HG03064 (cell line): ENCODE measurements around the gene RTL1.

Experiments used
- ATAC-seq: cut with Tn5 transposase; IDR thresholded peaks from one replicate; pipeline ENCODE4 v1.9.1; 2021; ENCODE audit warnings: low read depth; ENCODE audit not compliant: unreplicated experiment

RTL1 gene

DNA sequence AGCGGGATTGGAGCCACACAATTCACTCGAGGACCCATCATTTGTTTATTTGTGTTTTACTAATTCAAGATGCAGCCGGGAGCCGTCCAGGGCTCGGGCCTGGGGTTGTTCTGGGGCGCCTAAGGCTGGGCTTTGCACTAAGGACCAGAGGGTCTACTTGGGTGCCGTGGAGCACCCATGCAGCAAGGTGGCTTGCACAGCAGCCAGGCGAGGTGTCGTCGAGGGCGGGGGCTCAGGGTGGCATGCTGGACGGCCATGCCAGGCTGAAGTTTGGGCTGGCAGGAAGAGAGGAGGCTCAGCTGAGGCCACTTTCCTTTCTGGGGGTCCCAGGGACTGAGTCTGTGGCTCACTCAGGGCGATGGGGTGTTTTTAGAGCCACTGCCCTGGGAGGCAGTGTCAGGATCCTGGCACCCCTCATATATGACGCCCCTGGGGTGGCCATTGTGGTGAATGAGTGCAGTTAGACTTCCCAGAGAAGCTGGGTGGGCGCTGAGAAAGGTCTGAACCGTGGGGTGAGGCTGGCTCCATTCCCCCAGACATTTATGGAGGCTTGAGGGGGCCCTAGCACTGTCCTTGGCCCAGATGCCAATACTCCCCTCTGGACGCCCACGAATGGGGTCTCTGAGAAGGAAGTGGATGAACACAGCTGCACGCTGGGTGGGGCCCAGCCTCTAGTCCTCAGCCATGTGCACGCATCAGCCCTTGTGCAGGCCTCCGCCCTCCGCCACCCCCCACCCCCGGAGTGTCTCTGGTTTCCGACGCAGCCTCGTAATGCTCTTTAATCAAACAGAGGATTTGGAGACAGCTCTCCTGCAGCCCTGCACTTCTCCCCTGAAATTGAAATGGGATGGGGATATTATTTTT lies 66.3 kb downstream of the RTL1 start:
- ATAC-seq: no peak

DNA sequence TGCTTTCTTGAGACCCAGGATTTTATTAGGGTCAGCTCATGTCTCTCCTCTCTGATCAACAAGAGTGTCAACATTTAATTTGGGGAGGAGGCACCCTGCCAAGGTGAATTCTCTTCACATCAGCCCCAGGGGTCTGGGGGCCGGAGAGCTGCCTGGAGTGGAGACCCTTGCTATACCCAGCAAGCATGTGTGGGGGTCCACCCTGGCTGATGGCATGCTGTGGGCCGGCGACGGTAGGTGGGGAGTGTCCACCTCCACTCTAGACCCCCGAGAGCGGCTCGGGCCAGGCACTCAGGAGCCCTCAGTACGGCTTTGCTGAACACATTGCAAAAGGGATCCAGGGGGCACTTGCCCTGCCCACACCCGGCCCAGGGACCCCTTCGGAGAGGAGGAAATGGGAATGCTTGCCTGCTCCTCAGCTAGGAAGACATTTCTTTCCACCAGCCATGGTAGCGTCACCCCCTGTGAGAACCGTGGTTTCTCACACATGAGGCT lies 67.2 kb downstream of the RTL1 start:
- ATAC-seq: no peak

DNA sequence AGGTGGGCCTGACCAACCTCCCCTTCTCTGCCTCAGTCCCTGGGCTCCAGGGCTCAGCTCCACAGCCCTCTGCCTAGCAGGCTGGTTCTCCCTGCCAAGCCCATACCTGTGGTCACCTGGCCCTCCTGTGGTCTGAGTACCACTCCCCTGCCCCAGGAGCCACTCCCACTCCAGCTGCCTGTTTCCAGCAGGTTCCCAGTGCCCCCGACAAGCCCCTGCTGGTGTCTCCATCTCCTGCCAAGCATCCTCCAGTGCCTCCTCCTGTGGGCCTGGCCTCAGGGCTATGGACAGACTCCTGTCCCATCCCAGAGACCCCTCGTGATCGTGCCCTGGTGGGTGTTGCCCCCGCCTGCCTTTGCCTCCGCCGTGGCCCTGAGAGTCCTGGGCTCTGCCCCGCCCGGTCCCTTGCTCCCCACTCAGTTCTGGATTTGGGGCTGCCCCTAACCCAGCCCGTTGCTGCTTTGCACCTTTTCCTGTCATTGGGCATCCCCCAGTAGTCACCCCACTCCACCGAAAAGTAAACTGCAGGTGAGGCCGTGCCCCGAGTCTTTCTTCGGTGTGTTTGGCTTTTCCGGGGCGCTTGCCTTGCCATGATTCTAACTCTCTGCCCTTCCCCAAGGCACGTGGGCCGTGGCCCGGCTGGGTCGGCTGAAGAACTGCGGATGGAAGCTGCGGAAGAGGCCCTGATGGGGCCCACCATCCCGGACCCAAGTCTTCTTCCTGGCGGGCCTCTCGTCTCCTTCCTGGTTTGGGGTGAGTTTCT lies 67.8 kb downstream of the RTL1 start:
- no peak for ATAC-seq

GRCh38 chr14:100834794-100835547 lies 68.6 kb downstream of the RTL1 start:
- ATAC-seq: no peak

- ATAC-seq: no peak
Measured at GRCh38 chr14:100834082-100834793, 69.3 kb downstream of the RTL1 start.

DNA sequence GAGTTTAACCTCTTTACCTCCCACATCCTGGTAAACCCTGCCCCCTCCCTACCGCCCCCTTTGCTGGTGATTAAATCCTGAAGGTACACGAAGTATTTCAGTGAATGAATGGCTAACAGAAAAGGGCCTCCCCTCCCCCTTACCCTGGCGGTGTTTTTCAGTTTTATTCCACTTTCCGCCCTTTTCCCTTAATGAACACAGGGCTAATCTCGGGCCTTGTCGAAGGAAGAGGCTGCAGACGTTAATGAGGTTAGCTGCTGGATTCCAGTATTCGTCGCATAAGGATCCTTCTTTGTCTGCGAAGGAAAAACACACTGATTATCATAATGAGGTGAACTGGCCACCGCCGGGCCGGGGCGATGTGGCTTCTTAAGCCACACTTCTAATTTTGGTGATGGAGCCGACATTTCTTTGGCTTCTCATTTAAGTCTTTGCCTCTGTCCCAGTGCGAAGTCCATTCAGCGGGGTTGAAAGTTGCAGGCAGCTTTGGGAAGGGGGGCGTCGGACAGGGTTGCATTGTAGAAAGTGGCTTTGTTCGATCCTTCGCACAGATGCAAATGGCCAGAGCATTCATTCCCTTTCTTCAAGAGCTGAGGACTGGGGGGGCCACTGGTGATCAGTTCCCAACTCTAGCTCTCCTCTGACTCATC lies 71.1 kb downstream of the RTL1 start:
- no peak for ATAC-seq

DNA sequence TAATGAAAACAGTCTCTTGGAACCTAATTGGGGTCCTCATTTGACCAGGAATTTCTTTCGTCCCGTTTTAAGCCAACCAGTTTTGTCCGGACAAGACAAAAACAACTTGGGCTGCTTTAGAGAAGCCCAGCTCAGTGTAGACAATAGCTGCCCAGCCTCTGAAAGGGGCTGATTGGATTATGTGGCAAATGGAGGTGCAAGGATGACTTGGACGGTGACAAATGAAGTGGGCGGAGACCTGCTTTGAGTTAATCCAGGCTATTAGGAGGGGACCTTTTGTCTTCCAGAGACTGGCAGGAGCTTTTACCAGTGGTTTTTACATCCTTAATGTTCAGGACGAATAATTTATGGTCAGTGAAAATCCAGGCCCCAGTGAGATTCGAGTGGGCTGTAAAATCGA lies 72.8 kb downstream of the RTL1 start:
- no peak for ATAC-seq
